SH-SY5Y (cell line): Measurements from ENCODE around the gene TUFT1.

Experiments
- GATA2 ChIP-seq: IDR thresholded peaks from 2 replicates; pipeline ENCODE4 v1.6.1; 2011; ENCODE audit warnings: mild to moderate bottlenecking, low read depth, low read length
- GATA3 ChIP-seq: IDR thresholded peaks from 2 replicates; pipeline ENCODE4 v1.6.1; 2011; ENCODE audit warnings: low read depth, mild to moderate bottlenecking, low read length, moderate library complexity

DNA sequence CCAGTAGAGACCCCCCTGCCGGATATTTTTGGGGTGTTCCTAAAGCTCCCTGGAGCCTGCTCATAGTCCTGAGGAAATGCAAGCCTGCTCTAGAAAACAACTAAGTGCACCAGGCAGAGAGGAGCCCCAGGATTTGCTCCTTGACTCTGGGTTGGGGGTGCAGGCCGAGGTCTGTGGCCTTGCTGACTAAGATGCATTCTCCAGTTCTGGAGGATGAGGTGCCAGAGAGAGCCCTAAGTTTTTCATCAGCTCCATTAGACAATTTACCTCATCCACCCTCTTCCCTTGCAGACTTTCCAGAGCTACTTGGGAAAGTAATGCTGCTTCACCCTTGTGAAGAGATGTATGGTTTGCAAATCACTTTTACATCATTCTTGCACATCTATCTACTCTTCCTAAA is 9.1 kb downstream of the TUFT1 start:
- TF ChIP-seq GATA3 (no peak), GATA2 (no peak)
